ENCODE data around the gene TMEM196. TPM values are rescaled to one million over a fixed set of nuclear protein-coding genes. Genes with fewer than 3 reads are reported as not detected.
A peak's percentile ranks its signal among the peaks of the same experiment; 100 is the strongest.

The TMEM196 gene
- total RNA-seq (under 1 TPM in 1 of 2 donors, not detected in 1; 0.12 TPM), polyA plus RNA-seq (ENCODE audit: insufficient read depth, low read depth, low replicate concordance) (not detected)
- long read RNA-seq, donor 1: 0 reads
- long read RNA-seq, donor 2: 0 reads

DNA sequence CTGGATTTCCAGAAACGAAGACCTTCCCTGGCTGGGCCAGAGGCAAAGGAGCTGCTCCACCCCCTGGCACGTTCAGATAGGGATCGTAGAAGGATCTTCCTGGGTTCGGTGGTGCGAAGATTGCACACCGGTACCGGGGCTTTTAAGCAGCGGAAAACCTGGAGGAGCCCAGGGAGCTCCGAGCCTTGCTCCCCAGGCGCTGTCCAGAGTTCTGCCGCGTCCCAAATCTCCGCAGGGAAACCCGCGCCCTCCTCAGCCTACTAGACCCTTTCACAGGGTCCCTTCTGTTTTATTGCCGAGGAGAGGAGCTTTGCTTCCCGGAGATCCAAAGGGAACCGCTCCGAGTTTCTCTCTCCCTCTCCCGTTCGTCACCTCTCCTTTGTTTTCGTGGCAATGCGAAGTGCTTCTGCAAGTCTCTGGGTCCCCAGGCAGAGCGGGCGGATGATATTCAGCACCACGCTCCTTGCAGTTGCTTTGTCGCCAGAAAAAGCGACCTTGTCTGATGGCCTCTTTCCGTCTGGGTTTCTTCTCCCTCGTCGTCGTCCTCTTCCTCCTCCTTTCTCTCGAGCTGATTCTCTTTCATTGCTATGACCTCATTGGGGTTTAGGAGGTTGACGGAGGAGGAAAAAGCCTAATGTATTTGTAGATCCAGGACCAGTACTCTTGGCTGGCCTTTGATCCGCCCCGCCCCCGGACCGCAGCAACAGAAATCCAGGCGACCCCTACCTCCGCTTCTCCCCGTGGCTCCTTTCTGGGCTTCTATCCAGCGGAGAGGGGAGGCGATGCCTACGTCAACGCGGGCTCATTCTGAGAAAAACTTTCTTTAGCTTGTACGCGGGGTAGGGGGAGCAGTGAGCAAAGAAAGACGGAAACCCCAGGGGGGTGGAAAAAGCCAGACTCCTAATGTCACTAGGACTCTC is at the start of gene TMEM196:
TSS of gene TMEM196 (minus strand) at position 777 of the 920 bp plus-strand sequence. CDS start 921 bp downstream, outside the sequence.
- Histone ChIP-seq H3K27ac (no peak within 1 kb of the TSS), H3K27me3 (no peaks in the 10 kb centered on the region), H3K4me3 (peak within 1 kb of the TSS; percentile 31 to 51), H3K36me3 (ENCODE audit: low read depth, missing control alignments) (no peaks in the 10 kb centered on the region), H3K9me3 (no peaks in the 10 kb centered on the region), H3K4me1 (peaks cover 7% of the 10 kb centered on the region)
- TF ChIP-seq CTCF (IDR thresholded peaks at IDR 0.05): no peak
- TF ChIP-seq POLR2A (IDR thresholded peaks at IDR 0.05): no peak
- intact Hi-C loops (cut with DNase I; ENCODE audit: low total_unique reads): no loop called here
- DNase-seq: peak; percentile 51
- WGBS, 2 donors: 1 to 2% methylated on average over 34 to 49 of the region's 49 CpGs

- Histone ChIP-seq H3K36me3 (ENCODE audit: low read depth, missing control alignments) (no peaks in the 10 kb centered on the region), H3K4me3 (no peak overlapping the region), H3K4me1 (no peaks in the 10 kb centered on the region), H3K27me3 (no peaks in the 10 kb centered on the region), H3K27ac (no peak overlapping the region), H3K9me3 (no peaks in the 10 kb centered on the region)
- no peak for TF ChIP-seq CTCF (IDR thresholded peaks at IDR 0.05)
- TF ChIP-seq POLR2A (IDR thresholded peaks at IDR 0.05): no peak
- intact Hi-C loops (cut with DNase I; ENCODE audit: low total_unique reads): no loop called here
- 87 to 89% methylated on average over 2 of the region's 2 CpGs for WGBS, 2 donors
- no peak for DNase-seq
Observed at GRCh38 chr7:19816128-19816527, 42.7 kb upstream of the TMEM196 start.

DNA sequence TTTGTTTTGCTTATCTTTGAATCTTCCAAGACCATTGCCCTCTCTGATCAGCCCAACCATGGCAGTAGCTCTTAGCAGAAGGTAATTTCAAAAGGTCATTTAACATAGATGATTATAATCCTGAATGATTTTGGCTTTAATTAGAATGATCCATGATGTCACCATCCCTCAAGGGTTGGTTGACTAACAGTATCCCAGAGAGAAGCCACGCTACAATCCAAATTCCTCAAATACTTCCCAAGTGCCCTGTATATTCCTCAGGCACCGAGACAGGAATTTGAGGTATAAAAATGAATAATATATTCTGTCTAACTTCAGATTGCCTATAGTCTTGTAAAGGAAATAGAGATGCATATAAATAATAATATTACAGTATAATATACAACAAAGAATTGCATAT is 42.1 kb upstream of the TMEM196 start:
- TF ChIP-seq CTCF (IDR thresholded peaks at IDR 0.05) (no peak), POLR2A (IDR thresholded peaks at IDR 0.05) (no peak)
- DNase-seq: no peak
- intact Hi-C loops (cut with DNase I; ENCODE audit: low total_unique reads): no loop called here
- H3K4me1 ChIP-seq: no peaks in the 10 kb centered on the region
- WGBS, 2 donors: 78 to 89% methylated on average over 2 of the region's 2 CpGs
- no peaks in the 10 kb centered on the region for H3K9me3 ChIP-seq
- no peaks in the 10 kb centered on the region for H3K27me3 ChIP-seq
- H3K4me3 ChIP-seq: no peak overlapping the region
- H3K27ac ChIP-seq: no peak overlapping the region
- no peaks in the 10 kb centered on the region for H3K36me3 ChIP-seq (ENCODE audit: low read depth, missing control alignments)

DNA sequence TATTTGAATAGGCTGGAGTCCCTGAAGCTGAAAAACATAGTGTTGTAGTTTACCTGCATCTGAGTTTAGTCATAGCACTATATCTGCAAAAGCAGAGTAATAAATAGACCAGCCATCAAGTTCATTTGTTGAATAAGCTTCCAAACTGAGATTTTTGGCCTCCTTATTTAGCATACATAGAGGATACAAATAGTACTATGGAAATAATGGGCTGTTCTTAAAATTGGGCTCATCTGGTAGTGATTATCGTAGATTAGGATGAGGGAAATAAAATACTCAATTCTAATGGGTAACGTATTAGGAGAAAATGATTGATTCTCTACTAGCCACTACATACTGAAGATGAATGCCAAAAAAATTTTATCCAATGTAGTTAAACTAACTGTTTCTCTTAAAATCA is 41.4 kb upstream of the TMEM196 start:
- H3K9me3 ChIP-seq: no peaks in the 10 kb centered on the region
- WGBS, 2 donors: 76% methylated on average over 2 of the region's 2 CpGs
- H3K27ac ChIP-seq: no peak overlapping the region
- TF ChIP-seq POLR2A (IDR thresholded peaks at IDR 0.05): no peak
- no peak for TF ChIP-seq CTCF (IDR thresholded peaks at IDR 0.05)
- H3K27me3 ChIP-seq: no peaks in the 10 kb centered on the region
- H3K36me3 ChIP-seq (ENCODE audit: low read depth, missing control alignments): no peaks in the 10 kb centered on the region
- DNase-seq: no peak
- no peaks in the 10 kb centered on the region for H3K4me1 ChIP-seq
- intact Hi-C loops (cut with DNase I; ENCODE audit: low total_unique reads): no loop called here
- H3K4me3 ChIP-seq: no peak overlapping the region

Data from testis (tissue), 5 donors.